ENCODE data around the gene TOE1. TPM values are rescaled to one million over a fixed set of nuclear protein-coding genes. Genes with fewer than 3 reads are reported as not detected.
"Not testable (repeated sequence)": the region's sequence is repeated elsewhere in the genome, so short reads cannot be mapped to it uniquely, and the experiment has no call there.

The TOE1 gene
- 31.2 and 33.5 TPM in 2 replicates for total RNA-seq (2021)
- long read RNA-seq, transcript TOE1-205 (8 exons, 2,173 nt): minor isoform, 5 of 353 reads
- long read RNA-seq, transcript TOE1-201 (8 exons, 2,389 nt): major isoform, 214 of 353 reads
- long read RNA-seq, partial matches to known transcripts: 20 of 353 reads
- long read RNA-seq, other reads (novel, unspliced or antisense): 114 of 353 reads

GRCh38 chr1:45339789-45340558 is at the start of gene TOE1, which contains the start of gene MUTYH:
TOE1 (plus strand) TSS chr1:45340170; CDS start chr1:45340253, 83 bp downstream.
MUTYH (minus strand) TSS chr1:45340440; CDS start chr1:45334505, 5,935 bp downstream.
- Histone ChIP-seq H4K91ac (ENCODE audit: insufficient read length, low read depth, low read length) (no peak within 1 kb of the TSS), H2AFZ (ENCODE audit: low read length) (no peak within 1 kb of the TSS), H2BK120ac (ENCODE audit: low read depth, low read length, poor library complexity, severe bottlenecking) (no peak within 1 kb of the TSS), H3K9me3 (ENCODE audit: control insufficient read depth, low read depth, low read length) (no peaks in the 10 kb centered on the region), H2AK5ac (ENCODE audit: insufficient read length, low read length) (no peak within 1 kb of the TSS), H4K20me1 (ENCODE audit: control insufficient read depth, insufficient read depth, insufficient read length) (no peaks in the 10 kb centered on the region), H2BK15ac (ENCODE audit: low read depth, low read length) (no peak within 1 kb of the TSS), H3K79me1 (ENCODE audit: insufficient read depth, low read depth, low read length, poor library complexity, severe bottlenecking) (no peaks in the 10 kb centered on the region), H4K8ac (replicated peaks; ENCODE audit: insufficient read length, low read depth, low read length) (no peak within 1 kb of the TSS), H2BK20ac (ENCODE audit: low read depth, low read length, poor library complexity, severe bottlenecking) (no peak within 1 kb of the TSS), H3K4me1 (ENCODE audit: insufficient read depth, low read length) (peaks cover 5% of the 10 kb centered on the region; the same call in 1 of the 2 replicates), H3K14ac (ENCODE audit: insufficient read depth, low read length) (peak within 1 kb of the TSS; percentile 86), H3K27me3 (ENCODE audit: insufficient read depth, low read length) (no peaks in the 10 kb centered on the region), H3K79me2 (ENCODE audit: insufficient read depth, low read length) (peaks cover 8% of the 10 kb centered on the region; the same call in 1 of the 2 replicates), H3K56ac (ENCODE audit: insufficient read length, low read depth, low read length) (peak within 1 kb of the TSS; percentile 28), H2BK5ac (ENCODE audit: insufficient read length, low read length) (peak within 1 kb of the TSS; percentile 24), H3T11ph (ENCODE audit: low read length) (no peak within 1 kb of the TSS), H3K27ac (ENCODE audit: insufficient read length, low read depth, low read length) (peak within 1 kb of the TSS; percentile 68), H3K23ac (ENCODE audit: insufficient read length, low read depth, low read length) (no peak within 1 kb of the TSS), H3K9ac (ENCODE audit: extremely low read depth, insufficient read length, low read length) (peak within 1 kb of the TSS; percentile 98), H2BK12ac (ENCODE audit: insufficient read length, low read depth, low read length) (no peak within 1 kb of the TSS), H4K5ac (ENCODE audit: insufficient read length, low read depth, low read length) (no peak within 1 kb of the TSS), H3K4me2 (ENCODE audit: insufficient read depth, insufficient read length, low read length) (peak within 1 kb of the TSS; percentile 81), H3K18ac (ENCODE audit: insufficient read length, low read depth, low read length) (peak within 1 kb of the TSS; percentile 90), H3K4ac (ENCODE audit: low read depth, low read length) (no peak within 1 kb of the TSS; the same call in 1 of the 2 replicates), H3K23me2 (ENCODE audit: insufficient read length, low read depth, low read length, poor library complexity, severe bottlenecking) (no peaks in the 10 kb centered on the region)
- peak within 1 kb of the TSS; percentile 99 to 100 for H3K4me3 Mint-ChIP-seq
- H3K9me3 Mint-ChIP-seq: 0 out of 5 replicates have a peak, but pooled peaks cover 0 to 4% of the 10 kb centered on the region in 2 experiments
- H3K27me3 Mint-ChIP-seq (ENCODE audit: low read depth): no peaks in the 10 kb centered on the region
- DNase-seq: peak; percentile 98
- TF ChIP-seq CTCF (conservative IDR thresholded peaks at IDR 0.05): no peak
- H3K27ac Mint-ChIP-seq: peak within 1 kb of the TSS; percentile 99 to 100 (median 100)
- H3K36me3 Mint-ChIP-seq (ENCODE audit: insufficient read depth in 1 of 3, low read depth in 3 of 3): peaks cover 26 to 49% (median 45%) of the 10 kb centered on the region in 3 experiments
- WGBS (ENCODE audit: extremely low coverage, insufficient read length, low lambda C conversion rate): no CpG with 5 or more reads among the region's 70 CpGs
- peaks cover 21 to 36% of the 10 kb centered on the region in 2 experiments for H3K4me1 Mint-ChIP-seq

- H2BK12ac ChIP-seq (ENCODE audit: insufficient read length, low read depth, low read length); H3K23me2 ChIP-seq (ENCODE audit: insufficient read length, low read depth, low read length, poor library complexity, severe bottlenecking); H2BK120ac ChIP-seq (ENCODE audit: low read depth, low read length, poor library complexity, severe bottlenecking); H4K8ac ChIP-seq (replicated peaks; ENCODE audit: insufficient read length, low read depth, low read length); H4K5ac ChIP-seq (ENCODE audit: insufficient read length, low read depth, low read length); H3K4me3 Mint-ChIP-seq; H3K9me3 ChIP-seq (ENCODE audit: control insufficient read depth, low read depth, low read length); H3K9me3 Mint-ChIP-seq; H2AFZ ChIP-seq (ENCODE audit: low read length); H3K18ac ChIP-seq (ENCODE audit: insufficient read length, low read depth, low read length); H2BK5ac ChIP-seq (ENCODE audit: insufficient read length, low read length); H4K20me1 ChIP-seq (ENCODE audit: control insufficient read depth, insufficient read depth, insufficient read length); H3K56ac ChIP-seq (ENCODE audit: insufficient read length, low read depth, low read length); H3K4me1 Mint-ChIP-seq; H3K36me3 Mint-ChIP-seq (ENCODE audit: insufficient read depth in 1 of 3, low read depth in 3 of 3); H3K14ac ChIP-seq (ENCODE audit: insufficient read depth, low read length); H3K4me1 ChIP-seq (ENCODE audit: insufficient read depth, low read length); H3K4me2 ChIP-seq (ENCODE audit: insufficient read depth, insufficient read length, low read length); H2AK5ac ChIP-seq (ENCODE audit: insufficient read length, low read length); H3T11ph ChIP-seq (ENCODE audit: low read length); H3K23ac ChIP-seq (ENCODE audit: insufficient read length, low read depth, low read length); H4K91ac ChIP-seq (ENCODE audit: insufficient read length, low read depth, low read length); H3K27ac Mint-ChIP-seq; H3K79me2 ChIP-seq (ENCODE audit: insufficient read depth, low read length); H2BK20ac ChIP-seq (ENCODE audit: low read depth, low read length, poor library complexity, severe bottlenecking); H2BK15ac ChIP-seq (ENCODE audit: low read depth, low read length); H3K4ac ChIP-seq (ENCODE audit: low read depth, low read length); H3K27me3 Mint-ChIP-seq (ENCODE audit: low read depth); H3K27me3 ChIP-seq (ENCODE audit: insufficient read depth, low read length); H3K79me1 ChIP-seq (ENCODE audit: insufficient read depth, low read depth, low read length, poor library complexity, severe bottlenecking); H3K27ac ChIP-seq (ENCODE audit: insufficient read length, low read depth, low read length); DNase-seq; H3K9ac ChIP-seq (ENCODE audit: extremely low read depth, insufficient read length, low read length): not testable (repeated sequence)
- WGBS (ENCODE audit: extremely low coverage, insufficient read length, low lambda C conversion rate): no CpG with 5 or more reads among the region's 6 CpGs
Measured at GRCh38 chr1:45291002-45291401, 49.0 kb upstream of the TOE1 start.
